Measurements from ENCODE around the gene BTBD9. TPM values are rescaled to one million over a fixed set of nuclear protein-coding genes. Genes with fewer than 3 reads are reported as not detected.

BTBD9 gene
- total RNA-seq, 2 donors from 2014 or later, result 15.3 to 23.6 TPM

DNA sequence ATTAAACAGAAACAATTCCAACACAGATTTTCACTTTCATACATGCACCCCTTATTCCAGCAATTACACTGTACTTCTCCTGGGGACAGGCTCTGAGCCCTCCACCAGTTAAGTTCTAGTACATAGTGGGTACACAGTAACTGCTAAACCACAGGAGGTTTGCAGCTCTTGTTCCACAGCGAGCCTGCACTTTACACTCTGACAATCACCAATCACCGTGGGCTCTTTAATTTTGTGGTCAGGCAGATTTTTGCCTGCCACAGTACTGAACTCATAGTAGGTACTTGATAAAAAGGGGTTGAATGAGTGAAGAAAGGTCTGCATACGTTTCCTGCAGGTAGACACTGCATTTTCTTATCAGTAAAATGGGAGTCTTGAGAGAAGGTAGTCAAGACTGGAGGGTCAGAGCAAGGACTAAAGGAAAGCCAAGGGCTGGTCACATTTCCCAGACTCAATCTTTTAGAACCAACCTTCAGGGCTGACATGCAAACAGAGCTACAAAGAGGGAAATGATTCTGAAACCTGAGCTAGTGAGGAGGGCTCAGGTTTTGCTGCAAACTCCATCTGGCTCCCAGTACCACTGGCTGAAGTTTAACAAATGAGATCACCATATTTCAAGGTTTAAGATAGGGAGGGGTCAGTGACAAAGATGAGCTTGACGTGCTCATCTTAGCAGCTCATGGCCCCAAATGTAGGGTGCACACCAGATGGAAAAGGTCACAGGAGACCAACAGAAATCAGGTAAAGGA is 404.6 kb downstream of the BTBD9 start:
- TF ChIP-seq, protein P1, sequence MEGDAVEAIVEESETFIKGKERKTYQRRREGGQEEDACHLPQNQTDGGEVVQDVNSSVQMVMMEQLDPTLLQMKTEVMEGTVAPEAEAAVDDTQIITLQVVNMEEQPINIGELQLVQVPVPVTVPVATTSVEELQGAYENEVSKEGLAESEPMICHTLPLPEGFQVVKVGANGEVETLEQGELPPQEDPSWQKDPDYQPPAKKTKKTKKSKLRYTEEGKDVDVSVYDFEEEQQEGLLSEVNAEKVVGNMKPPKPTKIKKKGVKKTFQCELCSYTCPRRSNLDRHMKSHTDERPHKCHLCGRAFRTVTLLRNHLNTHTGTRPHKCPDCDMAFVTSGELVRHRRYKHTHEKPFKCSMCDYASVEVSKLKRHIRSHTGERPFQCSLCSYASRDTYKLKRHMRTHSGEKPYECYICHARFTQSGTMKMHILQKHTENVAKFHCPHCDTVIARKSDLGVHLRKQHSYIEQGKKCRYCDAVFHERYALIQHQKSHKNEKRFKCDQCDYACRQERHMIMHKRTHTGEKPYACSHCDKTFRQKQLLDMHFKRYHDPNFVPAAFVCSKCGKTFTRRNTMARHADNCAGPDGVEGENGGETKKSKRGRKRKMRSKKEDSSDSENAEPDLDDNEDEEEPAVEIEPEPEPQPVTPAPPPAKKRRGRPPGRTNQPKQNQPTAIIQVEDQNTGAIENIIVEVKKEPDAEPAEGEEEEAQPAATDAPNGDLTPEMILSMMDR (IDR thresholded peaks at IDR 0.05), result no peak
- intact Hi-C loops (cut with DNase I), result no loop called here

DNA sequence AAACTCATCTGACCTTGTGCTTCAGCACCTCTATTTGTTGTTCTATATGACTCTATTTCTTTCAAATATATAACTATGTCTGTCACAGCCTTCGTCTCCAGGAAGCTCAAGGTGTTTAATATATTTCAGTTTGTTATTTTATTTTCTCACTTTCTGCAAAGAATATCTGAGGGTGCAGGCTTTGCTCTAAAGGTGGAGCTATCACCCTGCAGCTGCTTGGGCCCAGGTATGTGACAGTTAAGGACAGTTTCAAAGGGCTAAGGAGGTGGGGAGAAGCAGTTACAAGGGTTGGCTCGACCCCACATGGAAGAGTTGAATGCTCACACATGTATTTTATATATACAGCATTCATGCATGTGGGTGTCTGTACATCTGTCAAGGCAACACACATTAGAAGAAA is 405.6 kb downstream of the BTBD9 start:
- no peak overlapping the region for H3K9ac ChIP-seq (ENCODE audit: low read depth in 2 of 2, low read length in 2 of 2)
- no peak overlapping the region for H3K4me3 ChIP-seq
- TF ChIP-seq, protein P1 (IDR thresholded peaks at IDR 0.05), result no peak
- DNase-seq, result no peak
- intact Hi-C loops (cut with DNase I), result no loop called here
- no peaks in the 10 kb centered on the region for H3K9me3 ChIP-seq
- no peaks in the 10 kb centered on the region for H3K27me3 ChIP-seq
- H3K36me3 ChIP-seq, result no peaks in the 10 kb centered on the region
- no peaks in the 10 kb centered on the region for H3K4me1 ChIP-seq
- H3K27ac ChIP-seq, result no peak overlapping the region

More for the DNA sequence above, 404.6 kb downstream of the BTBD9 start:
- no peak overlapping the region for H3K4me3 ChIP-seq
- H3K9me3 ChIP-seq, result no peaks in the 10 kb centered on the region
- H3K27me3 ChIP-seq, result no peaks in the 10 kb centered on the region
- no peak overlapping the region for H3K27ac ChIP-seq
- H3K9ac ChIP-seq (ENCODE audit: low read depth in 2 of 2, low read length in 2 of 2), result no peak overlapping the region
- H3K36me3 ChIP-seq, result no peaks in the 10 kb centered on the region
- no peaks in the 10 kb centered on the region for H3K4me1 ChIP-seq
- DNase-seq, result no peak

DNA sequence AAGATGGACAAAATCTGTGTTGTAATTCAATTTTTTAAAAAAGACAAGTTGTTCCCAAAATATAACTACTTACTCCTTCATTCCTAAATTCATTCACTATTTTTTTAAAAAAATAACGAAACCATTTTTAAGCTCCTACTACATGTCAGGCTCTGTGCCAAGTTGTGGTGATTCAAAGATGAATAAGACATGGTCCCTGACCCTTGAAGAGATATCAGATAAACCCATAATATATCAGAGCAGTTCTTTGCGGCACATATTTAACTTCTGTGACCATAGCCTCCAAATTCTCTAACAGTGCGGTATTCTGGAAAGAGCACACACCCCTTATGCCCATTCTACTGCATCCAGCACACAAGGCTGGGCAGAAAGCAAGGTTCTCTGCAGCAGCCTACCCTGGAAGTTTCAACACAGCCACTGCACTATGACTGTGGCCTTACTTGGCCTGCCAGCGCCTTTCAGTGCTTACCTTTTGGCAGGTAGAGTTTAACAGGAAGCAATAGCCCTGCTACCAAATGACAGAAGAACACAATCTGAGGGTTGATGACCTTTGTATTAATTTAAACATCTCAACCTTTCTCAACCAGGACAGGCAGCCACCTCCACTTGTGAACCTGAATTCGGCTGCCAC is 406.5 kb downstream of the BTBD9 start:
- Histone ChIP-seq H3K4me3 (no peak overlapping the region), H3K36me3 (no peaks in the 10 kb centered on the region), H3K4me1 (no peaks in the 10 kb centered on the region), H3K27me3 (no peaks in the 10 kb centered on the region), H3K27ac (no peak overlapping the region), H3K9me3 (no peaks in the 10 kb centered on the region), H3K9ac (ENCODE audit: low read depth in 2 of 2, low read length in 2 of 2) (no peak overlapping the region)
- no peak for DNase-seq
- intact Hi-C loops (cut with DNase I), result no loop called here
- TF ChIP-seq, protein P1 (IDR thresholded peaks at IDR 0.05), result no peak

DNA sequence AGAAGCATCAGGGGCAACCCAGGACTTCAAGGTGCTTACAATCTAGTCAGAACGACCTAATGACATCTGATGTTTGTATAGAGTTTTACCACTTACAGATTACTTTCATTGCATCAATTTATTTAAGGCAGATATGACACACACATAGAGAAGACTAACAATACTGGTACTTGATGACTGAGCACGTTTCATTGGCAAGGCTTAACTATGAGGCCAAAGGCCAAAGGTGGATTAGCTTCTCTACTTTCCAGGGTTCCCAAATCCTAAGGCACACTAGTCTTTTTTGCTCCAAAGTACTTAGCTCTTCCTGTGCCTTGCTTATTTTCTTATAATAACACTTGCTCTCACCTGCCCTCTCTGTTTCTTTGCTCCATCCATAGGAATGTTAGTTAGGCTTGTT is 414.0 kb downstream of the BTBD9 start:
- intact Hi-C loops (cut with DNase I), result no loop called here
- Histone ChIP-seq H3K36me3 (no peaks in the 10 kb centered on the region), H3K9me3 (no peaks in the 10 kb centered on the region), H3K9ac (ENCODE audit: low read depth in 2 of 2, low read length in 2 of 2) (no peak overlapping the region), H3K4me3 (no peak overlapping the region), H3K4me1 (no peaks in the 10 kb centered on the region), H3K27me3 (no peaks in the 10 kb centered on the region), H3K27ac (no peak overlapping the region)
- no peak for DNase-seq
- TF ChIP-seq, protein P1 (IDR thresholded peaks at IDR 0.05), result no peak

DNA sequence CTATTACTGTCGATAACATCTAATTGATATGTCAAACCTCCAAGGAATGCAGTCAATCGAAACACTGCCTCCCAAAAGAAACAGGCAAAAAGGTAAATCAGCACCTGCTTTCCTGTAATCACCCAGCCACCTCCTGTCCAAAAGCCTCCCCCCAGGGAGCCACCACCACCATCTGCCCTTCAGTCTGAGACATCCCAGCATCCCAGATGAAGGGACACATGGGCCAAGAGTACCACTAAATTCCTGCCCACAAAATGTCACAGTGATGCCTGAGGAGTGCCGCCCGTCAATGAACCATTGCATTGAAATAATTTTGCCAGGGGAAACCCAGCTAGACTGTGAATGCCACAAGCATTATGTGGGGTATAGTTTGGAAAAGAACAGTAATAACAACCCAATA is 418.5 kb downstream of the BTBD9 start:
- H3K27ac ChIP-seq, result no peak overlapping the region
- no peak for DNase-seq
- H3K4me3 ChIP-seq, result no peak overlapping the region

More for the DNA sequence above, 418.5 kb downstream of the BTBD9 start:
- Histone ChIP-seq H3K4me1 (no peaks in the 10 kb centered on the region), H3K36me3 (no peaks in the 10 kb centered on the region), H3K9me3 (no peaks in the 10 kb centered on the region), H3K27me3 (no peaks in the 10 kb centered on the region), H3K9ac (ENCODE audit: low read depth in 2 of 2, low read length in 2 of 2) (no peak overlapping the region)
- intact Hi-C loops (cut with DNase I), result no loop called here
- TF ChIP-seq, protein P1 (IDR thresholded peaks at IDR 0.05), result no peak

All from colonic mucosa (tissue), 4 donors.